ENCODE measurements around the gene GLRX5. TPM values are rescaled to one million over a fixed set of nuclear protein-coding genes. Genes with fewer than 3 reads are reported as not detected.

The GLRX5 gene
- total and polyA plus RNA-seq, 2 donors from 2014 or later: 46.7 to 124 TPM

DNA sequence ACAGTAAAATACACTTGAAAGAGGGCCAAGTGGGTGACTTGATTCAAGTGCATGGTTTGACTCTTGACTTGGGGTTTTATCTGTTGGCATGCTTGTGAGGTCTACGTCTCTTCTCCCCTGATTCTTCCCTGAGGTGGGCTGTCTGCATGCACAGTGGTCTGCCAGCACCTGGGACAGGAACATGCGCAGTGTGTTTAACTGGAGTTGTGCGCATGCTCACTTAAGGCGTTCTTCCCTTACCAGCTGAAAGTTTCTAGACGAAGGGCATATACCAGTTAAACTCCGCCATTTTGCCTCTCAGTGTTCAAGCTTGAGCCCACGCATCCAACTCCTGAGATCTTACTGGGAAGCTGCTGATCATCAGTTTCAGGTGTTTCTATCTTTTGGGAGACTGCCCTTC is 38.5 kb downstream of the GLRX5 start:
- no peak for FAIRE-seq
- Histone ChIP-seq H3K4me1 (ENCODE audit: control insufficient read depth in 2 of 3, insufficient read depth in 2 of 3, low read depth in 1 of 3, low read length in 3 of 3) (no peaks in the 10 kb centered on the region), H3K36me3 (ENCODE audit: control insufficient read depth in 2 of 3, insufficient read depth in 3 of 3, low read length in 3 of 3) (no peaks in the 10 kb centered on the region), H3K27me3 (ENCODE audit: control insufficient read depth, insufficient read depth, low read length) (no peaks in the 10 kb centered on the region), H3K9me3 (ENCODE audit: control insufficient read depth in 2 of 3, insufficient read depth in 1 of 3, low read length in 3 of 3) (no peaks in the 10 kb centered on the region), H3K27ac (ENCODE audit: low read depth in 2 of 2, low read length in 2 of 2) (no peak overlapping the region), H3K9ac (ENCODE audit: low read length in 3 of 3) (no peak overlapping the region), H3K4me3 (ENCODE audit: low read length in 3 of 3) (no peak overlapping the region)
- intact Hi-C loops (cut with DNase I): no loop called here
- TF ChIP-seq CTCF (IDR thresholded peaks at IDR 0.05; ENCODE audit: borderline replicate concordance, extremely low read depth, insufficient read depth): no peak
- no peak for DNase-seq

GRCh38 chr14:95575840-95576473 is 41.1 kb downstream of the GLRX5 start:
- Histone ChIP-seq H3K4me3 (ENCODE audit: low read length in 3 of 3) (no peak overlapping the region), H3K27ac (ENCODE audit: low read depth in 2 of 2, low read length in 2 of 2) (no peak overlapping the region), H3K4me1 (ENCODE audit: control insufficient read depth in 2 of 3, insufficient read depth in 2 of 3, low read depth in 1 of 3, low read length in 3 of 3) (no peaks in the 10 kb centered on the region), H3K27me3 (ENCODE audit: control insufficient read depth, insufficient read depth, low read length) (no peaks in the 10 kb centered on the region), H3K9me3 (ENCODE audit: control insufficient read depth in 2 of 3, insufficient read depth in 1 of 3, low read length in 3 of 3) (no peaks in the 10 kb centered on the region), H3K36me3 (ENCODE audit: control insufficient read depth in 2 of 3, insufficient read depth in 3 of 3, low read length in 3 of 3) (no peaks in the 10 kb centered on the region), H3K9ac (ENCODE audit: low read length in 3 of 3) (no peak overlapping the region)
- intact Hi-C loops (cut with DNase I): no loop called here
- DNase-seq (no peak), FAIRE-seq (no peak)
- no peak for TF ChIP-seq CTCF (IDR thresholded peaks at IDR 0.05; ENCODE audit: borderline replicate concordance, extremely low read depth, insufficient read depth)

GRCh38 chr14:95577067-95577800 is 42.4 kb downstream of the GLRX5 start:
- FAIRE-seq (no peak), DNase-seq (no peak)
- H3K36me3 ChIP-seq (ENCODE audit: control insufficient read depth in 2 of 3, insufficient read depth in 3 of 3, low read length in 3 of 3): no peaks in the 10 kb centered on the region
- no peak overlapping the region for H3K9ac ChIP-seq (ENCODE audit: low read length in 3 of 3)
- no peaks in the 10 kb centered on the region for H3K27me3 ChIP-seq (ENCODE audit: control insufficient read depth, insufficient read depth, low read length)
- TF ChIP-seq CTCF (IDR thresholded peaks at IDR 0.05; ENCODE audit: borderline replicate concordance, extremely low read depth, insufficient read depth): no peak
- no peak overlapping the region for H3K27ac ChIP-seq (ENCODE audit: low read depth in 2 of 2, low read length in 2 of 2)
- no peaks in the 10 kb centered on the region for H3K9me3 ChIP-seq (ENCODE audit: control insufficient read depth in 2 of 3, insufficient read depth in 1 of 3, low read length in 3 of 3)
- H3K4me1 ChIP-seq (ENCODE audit: control insufficient read depth in 2 of 3, insufficient read depth in 2 of 3, low read depth in 1 of 3, low read length in 3 of 3): no peaks in the 10 kb centered on the region
- intact Hi-C loops (cut with DNase I): no loop called here
- H3K4me3 ChIP-seq (ENCODE audit: low read length in 3 of 3): no peak overlapping the region

Measured in kidney (tissue), 14 donors.